ENCODE data around the gene RAB6B.

Gene RAB6B

GRCh38 chr3:133851931-133852330 is 43.8 kb downstream of the RAB6B start:
- no peak for TF ChIP-seq CTCF (IDR thresholded peaks at IDR 0.05; ENCODE audit: borderline replicate concordance, control extremely low read depth, extremely low read depth, insufficient read depth, missing control alignments)

GRCh38 chr3:133851266-133851906 is 44.3 kb downstream of the RAB6B start:
- no peak for TF ChIP-seq CTCF (IDR thresholded peaks at IDR 0.05; ENCODE audit: borderline replicate concordance, control extremely low read depth, extremely low read depth, insufficient read depth, missing control alignments)
- in situ Hi-C loops (cut with MboI; ENCODE audit: low sequenced_read_pairs, unreplicated experiment) = no loop called here
- DNase-seq (ENCODE audit: low spot score) = no peak

More at GRCh38 chr3:133851931-133852330, 43.8 kb downstream of the RAB6B start:
- no peak for DNase-seq (ENCODE audit: low spot score)
- in situ Hi-C loops (cut with MboI; ENCODE audit: low sequenced_read_pairs, unreplicated experiment) = no loop called here

- in situ Hi-C loops (cut with MboI; ENCODE audit: low sequenced_read_pairs, unreplicated experiment) = no loop called here
- TF ChIP-seq CTCF (IDR thresholded peaks at IDR 0.05; ENCODE audit: borderline replicate concordance, control extremely low read depth, extremely low read depth, insufficient read depth, missing control alignments) = no peak
- DNase-seq (ENCODE audit: low spot score) = no peak
These were observed 45.6 kb downstream of the RAB6B start for GRCh38 chr3:133850034-133850433.

GRCh38 chr3:133849346-133849745 is 46.3 kb downstream of the RAB6B start:
- no peak for TF ChIP-seq CTCF (IDR thresholded peaks at IDR 0.05; ENCODE audit: borderline replicate concordance, control extremely low read depth, extremely low read depth, insufficient read depth, missing control alignments)
- no peak for DNase-seq (ENCODE audit: low spot score)
- in situ Hi-C loops (cut with MboI; ENCODE audit: low sequenced_read_pairs, unreplicated experiment) = no loop called here

- in situ Hi-C loops (cut with MboI; ENCODE audit: low sequenced_read_pairs, unreplicated experiment) = no loop called here
- TF ChIP-seq CTCF (IDR thresholded peaks at IDR 0.05; ENCODE audit: borderline replicate concordance, control extremely low read depth, extremely low read depth, insufficient read depth, missing control alignments) = no peak
These were observed 50.6 kb downstream of the RAB6B start for GRCh38 chr3:133845127-133845526.

GRCh38 chr3:133843634-133844033 is 52.0 kb downstream of the RAB6B start:
- TF ChIP-seq CTCF (IDR thresholded peaks at IDR 0.05; ENCODE audit: borderline replicate concordance, control extremely low read depth, extremely low read depth, insufficient read depth, missing control alignments) = no peak
- in situ Hi-C loops (cut with MboI; ENCODE audit: low sequenced_read_pairs, unreplicated experiment) = no loop called here
- no peak for DNase-seq (ENCODE audit: low spot score)

More at GRCh38 chr3:133845127-133845526, 50.6 kb downstream of the RAB6B start:
- DNase-seq (ENCODE audit: low spot score) = no peak

All from GM13976 (cell line).